ENCODE results near the gene NME9. TPM values are rescaled to one million over a fixed set of nuclear protein-coding genes. Genes with fewer than 3 reads are reported as not detected.

The NME9 gene
- total RNA-seq, 4 donors from 2014 or later: 0.66 TPM; not detected in 3

DNA sequence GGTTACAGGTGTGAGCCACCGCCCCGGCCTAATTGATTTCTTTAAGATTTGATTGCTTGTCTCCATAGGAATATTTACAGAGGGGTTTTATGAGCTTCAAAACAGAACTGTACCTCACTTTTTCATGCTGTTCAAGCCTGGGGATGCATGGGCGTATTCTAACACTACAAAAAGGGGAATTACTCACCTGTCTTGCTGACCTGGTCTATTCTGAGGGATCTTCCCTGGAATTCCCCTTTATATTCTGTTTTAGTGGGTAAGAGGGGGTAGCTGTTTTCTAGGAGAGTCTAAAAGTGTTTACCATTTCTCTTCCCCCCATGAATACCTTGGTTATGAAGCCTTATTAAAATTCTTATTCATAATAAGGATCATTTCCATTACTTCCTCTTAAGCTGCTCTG is 48.1 kb downstream of the NME9 start:
- TF ChIP-seq, protein P1, sequence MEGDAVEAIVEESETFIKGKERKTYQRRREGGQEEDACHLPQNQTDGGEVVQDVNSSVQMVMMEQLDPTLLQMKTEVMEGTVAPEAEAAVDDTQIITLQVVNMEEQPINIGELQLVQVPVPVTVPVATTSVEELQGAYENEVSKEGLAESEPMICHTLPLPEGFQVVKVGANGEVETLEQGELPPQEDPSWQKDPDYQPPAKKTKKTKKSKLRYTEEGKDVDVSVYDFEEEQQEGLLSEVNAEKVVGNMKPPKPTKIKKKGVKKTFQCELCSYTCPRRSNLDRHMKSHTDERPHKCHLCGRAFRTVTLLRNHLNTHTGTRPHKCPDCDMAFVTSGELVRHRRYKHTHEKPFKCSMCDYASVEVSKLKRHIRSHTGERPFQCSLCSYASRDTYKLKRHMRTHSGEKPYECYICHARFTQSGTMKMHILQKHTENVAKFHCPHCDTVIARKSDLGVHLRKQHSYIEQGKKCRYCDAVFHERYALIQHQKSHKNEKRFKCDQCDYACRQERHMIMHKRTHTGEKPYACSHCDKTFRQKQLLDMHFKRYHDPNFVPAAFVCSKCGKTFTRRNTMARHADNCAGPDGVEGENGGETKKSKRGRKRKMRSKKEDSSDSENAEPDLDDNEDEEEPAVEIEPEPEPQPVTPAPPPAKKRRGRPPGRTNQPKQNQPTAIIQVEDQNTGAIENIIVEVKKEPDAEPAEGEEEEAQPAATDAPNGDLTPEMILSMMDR (IDR thresholded peaks at IDR 0.05; ENCODE audit: low read depth): no peak

DNA sequence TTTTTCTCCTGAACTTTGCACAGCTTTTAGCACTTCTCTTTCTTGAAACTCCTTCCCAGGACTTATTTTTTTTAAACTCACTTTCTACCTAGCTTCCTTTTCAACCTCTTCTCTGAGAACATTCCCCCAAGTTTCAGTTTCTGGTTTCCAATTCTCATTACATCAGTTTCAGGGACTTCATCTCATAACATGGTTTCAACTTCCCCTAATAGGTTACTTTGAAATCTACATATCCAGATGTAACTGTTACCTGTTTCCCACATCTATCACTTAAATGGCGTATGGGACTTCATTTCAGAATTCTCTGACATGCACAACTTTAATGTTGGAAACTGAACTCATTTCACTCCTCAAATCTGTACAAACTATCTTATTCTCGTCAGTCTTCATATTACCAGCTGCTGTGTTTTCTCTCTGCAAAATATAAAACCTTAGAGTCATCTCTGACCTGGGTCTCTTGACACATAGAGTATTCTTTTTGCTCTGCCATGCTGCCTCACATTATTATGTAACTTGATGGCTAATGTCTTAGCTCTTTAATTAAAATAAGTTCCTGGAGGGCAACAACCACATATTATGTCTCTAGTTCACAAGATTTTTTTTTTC is 58.4 kb downstream of the NME9 start:
- TF ChIP-seq, protein P1 (IDR thresholded peaks at IDR 0.05; ENCODE audit: low read depth): no peak

DNA sequence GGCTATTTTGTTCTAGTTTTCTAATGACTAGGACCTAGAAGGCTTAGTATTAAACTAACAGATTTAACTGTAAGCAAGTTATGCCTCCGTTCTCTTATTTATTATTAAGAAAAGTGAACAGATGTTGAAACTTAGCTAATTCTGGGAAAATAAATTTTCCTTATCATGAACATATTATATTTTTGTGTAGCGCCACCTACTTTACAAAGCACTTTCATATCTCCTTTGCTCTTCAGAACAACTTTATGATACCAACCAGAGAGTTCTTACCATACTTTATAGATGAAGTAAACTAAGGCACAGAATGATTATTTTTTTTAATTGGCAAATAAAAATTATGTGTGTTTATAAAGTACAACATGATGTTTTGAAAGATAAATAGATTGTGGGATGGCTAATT is 59.4 kb downstream of the NME9 start:
- TF ChIP-seq, protein P1 (IDR thresholded peaks at IDR 0.05; ENCODE audit: low read depth): no peak

DNA sequence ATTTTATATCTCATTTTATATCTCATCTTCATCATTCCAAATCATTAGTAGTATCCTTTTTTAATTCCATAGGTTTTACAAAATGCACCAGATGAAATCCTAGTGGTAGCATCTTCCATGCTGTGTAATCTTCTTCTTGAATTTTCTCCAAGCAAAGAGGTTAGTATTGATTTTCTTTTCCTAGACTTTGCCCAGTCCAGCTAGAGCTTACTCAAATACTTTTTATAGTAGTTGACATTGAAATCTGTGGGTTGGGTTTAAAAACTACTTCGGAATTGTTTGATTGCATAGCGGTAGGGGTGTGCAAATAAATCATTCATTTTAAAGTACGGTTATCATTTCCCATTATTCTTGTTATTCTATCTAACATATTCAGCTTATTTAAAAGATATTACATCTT is 62.6 kb downstream of the NME9 start:
- TF ChIP-seq, protein P1 (IDR thresholded peaks at IDR 0.05; ENCODE audit: low read depth): no peak

DNA sequence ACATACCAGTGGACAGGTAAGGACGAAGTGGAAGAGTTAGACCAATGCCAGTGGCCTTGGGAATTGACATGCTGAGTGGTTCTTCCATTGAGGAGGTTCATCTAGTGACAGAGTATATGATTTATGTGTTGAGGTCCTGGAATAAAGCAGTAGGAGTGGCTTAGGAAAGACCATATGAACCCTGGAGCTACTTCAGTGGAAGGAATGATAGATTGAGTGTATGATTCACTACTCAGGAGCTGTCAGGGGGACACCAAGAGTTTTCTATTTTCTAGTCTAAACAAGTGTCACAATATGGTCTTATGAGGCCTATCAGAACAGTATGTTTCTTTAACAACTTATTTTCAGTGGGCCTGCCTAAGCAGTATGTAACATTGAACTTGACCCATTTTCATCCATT is 63.9 kb downstream of the NME9 start:
- TF ChIP-seq, protein P1 (IDR thresholded peaks at IDR 0.05; ENCODE audit: low read depth): no peak

DNA sequence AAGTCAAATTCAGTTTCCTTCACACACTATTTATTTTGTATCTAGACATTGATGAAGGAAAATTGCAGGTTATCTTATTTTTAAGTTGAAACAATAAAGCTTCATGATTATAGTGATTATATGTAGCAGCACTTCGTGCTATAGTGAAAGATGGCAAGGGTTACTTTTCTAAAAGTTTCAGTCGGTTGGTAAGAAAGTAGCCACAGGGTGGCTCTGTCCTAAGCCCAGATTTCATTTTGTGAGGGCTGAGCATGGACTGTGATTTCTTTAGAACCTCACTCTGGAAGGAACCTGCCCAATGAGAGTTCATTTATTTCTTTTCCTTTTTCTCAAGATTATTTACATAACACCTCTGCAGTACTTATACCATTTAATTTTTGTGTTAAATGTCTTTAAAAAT is 66.5 kb downstream of the NME9 start:
- TF ChIP-seq, protein P1 (IDR thresholded peaks at IDR 0.05; ENCODE audit: low read depth): no peak

DNA sequence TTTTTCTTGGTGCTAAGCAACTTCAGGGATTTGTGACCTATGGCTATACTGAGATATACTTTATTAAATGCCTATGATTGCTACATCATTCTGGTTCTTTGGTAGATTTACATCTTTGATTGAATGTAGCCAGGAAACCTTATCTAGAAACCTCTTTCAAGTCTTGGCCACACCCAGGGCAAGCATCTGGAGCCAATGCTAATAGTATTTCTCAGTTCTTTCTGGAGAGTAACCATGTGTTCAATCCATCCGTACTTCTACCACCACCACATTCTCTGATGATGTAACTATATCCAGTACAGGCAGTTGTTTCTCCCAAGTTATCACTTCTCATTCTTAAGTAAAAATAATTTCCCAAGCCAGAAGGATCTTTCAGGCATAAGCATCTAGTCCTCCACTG is 69.0 kb downstream of the NME9 start:
- TF ChIP-seq, protein P1 (IDR thresholded peaks at IDR 0.05; ENCODE audit: low read depth): no peak
